HG03354 (cell line): ENCODE measurements around the gene SHISA9.

Source experiments
- ATAC-seq: cut with Tn5 transposase; IDR thresholded peaks from one replicate; pipeline ENCODE4 v1.9.1; 2021; ENCODE audit warnings: mild to moderate bottlenecking; ENCODE audit not compliant: unreplicated experiment, poor library complexity, severe bottlenecking

Gene SHISA9

DNA sequence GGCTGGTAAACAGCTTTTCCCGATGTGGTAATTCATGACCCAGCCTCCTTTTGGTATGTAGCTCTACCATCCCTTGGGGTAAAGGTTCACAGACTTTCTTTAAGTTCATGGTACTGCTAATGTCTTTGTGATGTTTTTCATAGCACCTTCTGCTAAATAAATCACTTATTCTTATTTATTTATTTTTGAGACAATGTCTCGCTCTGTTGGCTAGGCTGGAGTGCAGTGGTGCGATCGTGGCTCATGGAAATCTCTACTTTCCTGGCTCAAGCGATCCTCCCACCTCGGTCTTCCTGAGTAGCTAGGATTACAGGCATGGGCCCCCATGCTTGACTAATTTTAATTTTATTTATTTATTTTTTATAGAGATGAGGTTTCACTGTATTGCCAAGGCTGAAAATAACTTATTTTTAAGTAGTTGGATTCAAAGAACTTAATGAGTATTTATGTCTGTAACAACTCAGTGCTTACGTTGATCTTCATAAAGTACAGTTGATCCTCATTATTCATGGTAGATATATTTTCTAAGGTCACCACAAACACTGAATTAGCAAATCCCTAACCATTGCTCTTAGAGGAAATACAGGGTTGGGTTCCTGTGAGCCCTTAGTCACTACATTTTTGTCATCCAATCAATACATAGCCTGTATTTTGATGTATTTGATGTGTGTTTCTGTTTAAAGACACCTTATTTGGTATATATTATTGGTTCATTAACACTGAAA is 97.1 kb downstream of the SHISA9 start:
- ATAC-seq, result no peak

GRCh38 chr16:12999368-12999767 is 98.0 kb downstream of the SHISA9 start:
- ATAC-seq, result no peak

DNA sequence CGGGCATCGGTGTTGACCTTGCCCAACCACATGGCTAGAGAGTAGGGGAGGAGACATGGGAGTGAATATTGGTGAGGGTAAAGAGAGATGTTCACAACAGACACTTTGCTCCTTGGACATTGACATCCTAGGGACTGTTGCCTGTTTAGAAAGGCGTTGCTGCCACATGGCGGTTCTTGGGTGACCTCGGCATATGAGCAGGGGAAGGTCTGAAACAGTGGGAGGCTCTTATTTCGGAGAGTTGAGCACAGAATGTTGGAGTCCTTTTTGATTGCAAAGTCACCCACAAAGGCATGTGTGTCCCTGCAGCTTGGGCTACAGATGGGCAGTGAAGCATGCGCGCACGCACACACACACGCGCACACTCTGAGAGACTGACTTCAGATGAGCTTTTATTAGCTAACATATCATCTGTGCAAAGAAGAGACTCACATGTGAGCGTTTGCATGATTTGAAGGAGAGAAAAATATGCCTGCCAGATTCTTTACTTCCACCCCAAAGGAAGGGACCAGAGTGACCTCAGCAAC is 104.4 kb downstream of the SHISA9 start:
- no peak for ATAC-seq

DNA sequence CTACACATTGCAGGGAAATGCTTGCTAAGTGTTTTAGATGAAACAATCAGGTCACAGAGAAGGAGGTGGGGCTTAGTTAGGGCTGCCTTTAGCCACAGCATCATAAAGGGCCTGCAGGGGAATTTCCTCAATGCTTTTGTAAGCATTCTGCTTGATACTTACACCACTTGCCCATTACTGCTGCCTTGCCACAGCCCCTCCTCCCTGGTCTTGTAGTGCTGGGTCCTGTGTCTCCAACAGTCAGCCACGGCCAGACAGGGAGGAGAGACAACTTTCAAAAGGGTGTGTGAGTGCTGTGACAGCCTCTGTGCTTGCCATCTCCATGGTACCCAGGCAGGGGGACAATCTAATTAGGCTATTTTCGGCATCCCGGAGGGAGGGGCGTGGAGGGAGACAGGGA is 111.2 kb downstream of the SHISA9 start:
- ATAC-seq, result no peak

DNA sequence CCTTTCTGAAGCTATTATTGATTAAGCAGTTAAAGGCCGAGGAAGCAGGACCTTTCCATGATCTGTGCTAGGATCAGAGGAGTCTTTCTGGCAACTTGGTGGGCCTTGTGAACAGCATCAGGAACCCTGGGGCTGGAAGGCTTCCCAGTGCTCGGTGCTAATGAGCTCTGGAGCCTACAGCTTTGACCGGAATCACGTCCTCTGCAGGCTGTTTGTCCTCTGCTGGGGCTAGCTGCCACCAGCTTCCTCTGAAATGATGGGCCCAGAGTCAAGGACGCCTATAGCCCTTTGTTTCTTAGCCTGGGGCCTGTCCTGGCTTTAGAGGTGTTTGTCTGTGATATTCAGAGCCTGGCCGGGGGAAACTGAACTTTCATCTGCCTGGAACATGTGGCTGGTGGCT is 111.6 kb downstream of the SHISA9 start:
- no peak for ATAC-seq

- ATAC-seq, result no peak
These were observed 113.1 kb downstream of the SHISA9 start for GRCh38 chr16:13014476-13014875.

GRCh38 chr16:13018026-13018425 is 116.6 kb downstream of the SHISA9 start:
- ATAC-seq, result no peak

- no peak for ATAC-seq
These were observed 120.6 kb downstream of the SHISA9 start for GRCh38 chr16:13021996-13022395.

DNA sequence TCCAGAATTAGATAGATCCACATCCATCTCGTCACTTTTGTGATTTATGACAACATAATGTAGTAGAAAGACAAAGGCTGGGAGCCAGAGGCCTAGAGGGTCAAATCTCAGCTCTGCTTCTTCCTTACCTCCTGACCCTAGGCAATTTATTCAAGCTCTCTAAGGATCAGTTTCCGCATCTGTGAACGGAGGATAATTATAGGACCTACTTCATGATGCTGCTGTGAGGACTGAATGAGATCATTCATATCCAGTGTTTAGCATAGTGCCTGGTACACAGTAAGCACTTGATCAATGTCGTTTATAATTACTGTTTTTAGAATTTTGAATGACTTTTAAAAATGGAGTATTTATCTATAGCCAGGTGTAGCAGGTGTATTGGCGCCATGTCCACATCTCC is 128.4 kb downstream of the SHISA9 start:
- no peak for ATAC-seq

- ATAC-seq, result no peak
These were observed 129.4 kb downstream of the SHISA9 start for GRCh38 chr16:13030769-13031168.

DNA sequence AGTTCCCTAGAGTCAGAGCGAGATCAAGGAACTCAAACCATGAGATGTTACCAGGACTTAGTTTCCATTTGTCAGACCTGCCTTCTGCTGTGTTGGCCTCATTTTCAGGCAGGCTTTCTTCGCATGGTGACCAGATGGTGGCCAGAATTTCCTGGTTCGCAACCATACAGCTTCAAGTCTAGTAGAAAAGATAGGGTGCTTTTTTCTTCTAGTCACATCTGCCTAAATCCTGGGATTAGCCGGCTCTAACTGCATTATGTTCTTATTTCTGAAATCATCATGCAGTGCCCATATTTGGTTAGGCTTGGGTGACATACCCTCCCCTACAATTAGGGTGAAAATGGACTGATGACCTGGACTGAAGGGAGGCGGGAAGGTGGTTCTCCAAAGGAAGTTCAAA is 131.5 kb downstream of the SHISA9 start:
- no peak for ATAC-seq

DNA sequence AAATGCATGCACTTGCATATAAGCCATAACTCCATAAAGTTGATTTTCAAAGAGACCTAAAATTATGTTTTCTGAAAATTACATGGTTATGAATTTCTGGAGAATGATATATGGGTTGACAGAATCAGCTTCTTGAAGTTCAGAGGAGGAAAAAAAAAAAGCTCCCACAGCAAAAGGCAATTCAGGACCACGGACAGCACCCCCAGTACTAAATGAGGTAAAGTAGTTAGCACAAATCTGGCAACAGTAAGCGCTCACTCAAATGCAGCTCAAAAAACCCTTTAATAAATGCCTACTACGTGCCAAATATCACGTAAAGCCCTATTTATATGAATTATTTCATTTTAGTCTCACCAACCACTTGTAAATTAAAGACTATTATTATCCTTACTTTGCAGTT is 135.2 kb downstream of the SHISA9 start:
- no peak for ATAC-seq

- ATAC-seq, result no peak
These were observed 137.2 kb downstream of the SHISA9 start for GRCh38 chr16:13038591-13038990.

DNA sequence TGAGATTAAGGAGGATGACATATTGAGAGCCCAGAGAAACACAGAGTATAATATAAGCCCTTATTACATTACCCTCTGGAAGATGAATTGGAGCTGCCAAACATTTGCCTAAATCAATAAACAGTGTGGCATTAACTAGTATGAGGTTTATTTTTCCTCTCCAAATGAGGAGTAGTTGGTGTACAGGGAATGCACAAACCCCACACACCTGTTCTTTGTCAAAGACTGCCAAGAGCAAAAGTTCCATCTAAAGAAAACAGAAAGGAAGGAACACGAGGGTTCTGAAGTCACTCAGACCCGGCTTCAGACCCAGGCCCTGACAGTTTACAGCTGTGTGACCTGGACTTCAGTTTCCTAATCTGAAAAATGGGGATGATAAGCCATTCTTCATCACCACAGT is 138.1 kb downstream of the SHISA9 start:
- no peak for ATAC-seq

- ATAC-seq, result no peak
These were observed 139.8 kb downstream of the SHISA9 start for GRCh38 chr16:13041180-13041579.

DNA sequence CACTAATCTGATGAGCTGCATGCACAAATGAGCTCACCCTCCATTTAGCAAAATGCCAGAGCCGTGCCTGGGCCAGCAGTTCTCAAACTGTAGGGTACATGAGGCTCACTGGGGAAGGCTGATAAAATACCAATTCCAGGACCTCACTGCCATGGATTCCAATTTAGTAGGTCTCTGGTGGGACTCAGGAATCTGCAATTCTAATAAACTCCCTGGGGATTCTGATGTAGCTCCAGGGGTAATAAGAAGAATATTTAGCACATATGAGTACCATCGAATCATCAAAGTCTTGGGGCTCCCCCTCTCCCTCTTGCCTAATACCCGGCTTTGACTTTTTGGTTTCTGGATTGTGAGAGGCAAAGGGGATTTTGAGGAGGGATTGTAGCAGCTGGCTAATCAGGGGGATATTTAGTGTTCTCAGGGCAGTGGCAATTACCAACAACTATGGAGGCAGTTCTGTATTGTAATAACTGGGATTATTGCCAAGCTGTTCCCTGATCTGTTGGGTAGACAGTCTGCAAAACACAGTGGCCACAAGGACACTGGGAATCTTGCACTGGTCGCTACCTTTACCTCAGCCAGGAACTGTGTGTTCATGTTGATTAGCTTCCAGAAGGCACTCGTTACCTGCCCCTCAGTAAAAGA is 140.4 kb downstream of the SHISA9 start:
- ATAC-seq, result no peak

DNA sequence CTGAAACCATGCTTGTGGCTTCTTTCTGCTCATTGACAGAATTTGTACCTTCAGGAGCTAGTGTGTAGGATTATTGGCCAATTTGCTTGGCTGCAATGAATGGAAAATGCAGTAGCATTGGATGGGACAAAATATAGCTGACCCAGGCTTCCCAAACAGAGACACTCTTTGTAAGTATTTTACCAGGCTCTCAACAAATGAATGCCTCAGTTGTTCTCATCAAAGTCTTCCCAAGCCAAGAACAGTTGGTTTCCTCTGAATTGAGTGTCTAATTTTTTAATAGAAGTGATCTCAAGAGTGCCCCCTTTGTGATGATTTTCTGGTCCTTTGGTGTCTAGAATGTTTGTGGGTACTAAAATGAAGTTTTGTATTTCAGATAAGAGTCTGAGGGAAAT is 140.9 kb downstream of the SHISA9 start:
- ATAC-seq, result no peak

GRCh38 chr16:13046061-13046821 is 144.8 kb downstream of the SHISA9 start:
- ATAC-seq, result no peak

DNA sequence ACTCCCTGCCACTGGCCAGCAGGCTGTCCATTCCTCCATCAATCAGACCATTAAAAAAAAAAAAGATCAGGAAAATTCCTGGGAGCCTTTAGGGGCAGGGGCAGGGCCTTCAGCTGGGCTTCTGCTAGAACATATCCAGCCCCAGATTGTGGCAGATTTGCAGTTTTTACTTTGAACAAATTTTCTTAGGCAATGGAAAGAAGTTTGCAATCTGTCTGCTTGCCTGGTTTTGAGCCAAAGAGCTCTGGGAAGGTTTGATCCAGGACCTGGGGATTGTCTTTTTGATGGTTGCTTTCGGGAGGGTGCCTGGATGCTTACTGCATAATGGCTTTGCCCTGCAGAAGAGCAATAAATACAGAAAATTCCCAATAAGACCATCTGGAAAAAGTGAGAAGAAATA is 145.9 kb downstream of the SHISA9 start:
- no peak for ATAC-seq

- ATAC-seq, result no peak
These were observed 148.3 kb downstream of the SHISA9 start for GRCh38 chr16:13049688-13050087.

DNA sequence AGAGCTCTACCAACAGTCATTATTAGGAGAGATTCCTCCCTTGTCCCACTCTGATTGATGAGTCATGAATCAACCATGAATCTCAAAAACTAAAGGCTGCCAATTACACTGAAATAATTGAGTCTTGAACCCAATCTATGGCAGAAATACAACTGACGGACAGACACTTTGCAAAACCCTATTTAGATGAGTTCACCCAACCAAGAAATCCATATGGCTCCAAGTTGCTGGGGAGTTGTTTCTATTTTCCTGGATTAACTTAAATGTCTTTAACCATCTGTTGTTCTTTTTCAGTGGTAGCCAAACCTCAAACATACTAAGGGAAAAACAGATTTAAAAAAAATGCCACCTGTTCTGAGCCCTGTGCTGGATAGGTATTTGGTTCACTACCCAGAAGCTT is 151.0 kb downstream of the SHISA9 start:
- no peak for ATAC-seq
